Neural crest cell (in vitro differentiated cells): ENCODE data around the gene BMP8A. TPM values are rescaled to one million over a fixed set of nuclear protein-coding genes. Genes with fewer than 3 reads are reported as not detected.
"Not testable (repeated sequence)": the region's sequence is repeated elsewhere in the genome, so short reads cannot be mapped to it uniquely, and the experiment has no call there.

Source experiments
- DNase-seq: peaks from one replicate; pipeline ENCODE4 v3.0.0; 2021; ENCODE audit warnings: low read depth, mixed read lengths, low spot score
- H3K27ac Mint-ChIP-seq: one replicate; pipeline ENCODE4 v1.8.0; 2021; ENCODE audit warnings: mild to moderate bottlenecking, mixed read lengths; ENCODE audit not compliant: unreplicated experiment
- H3K27me3 Mint-ChIP-seq: 2 replicates; pipeline ENCODE4 v1.8.0; 2021; ENCODE audit warnings: low read depth, mild to moderate bottlenecking, mixed read lengths
- H3K36me3 Mint-ChIP-seq: 2 replicates; pipeline ENCODE4 v1.8.0; 2021; ENCODE audit warnings: low read depth, mild to moderate bottlenecking, mixed read lengths
- H3K4me1 Mint-ChIP-seq: 2 replicates; pipeline ENCODE4 v1.8.0; 2021; ENCODE audit warnings: mixed read lengths
- H3K4me3 Mint-ChIP-seq: one replicate; pipeline ENCODE4 v1.8.0; 2021; ENCODE audit warnings: mild to moderate bottlenecking, mixed read lengths
- H3K9me3 Mint-ChIP-seq: 2 replicates; pipeline ENCODE4 v1.8.0; 2021; ENCODE audit warnings: mixed read lengths
- long read RNA-seq: library from polyadenylated mRNA; unstranded; transcript quantifications from one replicate; pipeline ENCODE4 v2.0.0, GENCODE V29; 2020
- total RNA-seq: library from RNA; stranded (reverse); gene quantifications from 2 replicates; pipeline ENCODE4 v1.2.1, GENCODE V29; 2021
- TF ChIP-seq, protein P1 (sequence below): fragments of 200-600 bp; sonication (generic); conservative IDR thresholded peaks from 2 replicates; pipeline ENCODE4 v1.5.0; 2021; ENCODE audit warnings: antibody characterized with exemption, mild to moderate bottlenecking

The BMP8A gene, protein sequence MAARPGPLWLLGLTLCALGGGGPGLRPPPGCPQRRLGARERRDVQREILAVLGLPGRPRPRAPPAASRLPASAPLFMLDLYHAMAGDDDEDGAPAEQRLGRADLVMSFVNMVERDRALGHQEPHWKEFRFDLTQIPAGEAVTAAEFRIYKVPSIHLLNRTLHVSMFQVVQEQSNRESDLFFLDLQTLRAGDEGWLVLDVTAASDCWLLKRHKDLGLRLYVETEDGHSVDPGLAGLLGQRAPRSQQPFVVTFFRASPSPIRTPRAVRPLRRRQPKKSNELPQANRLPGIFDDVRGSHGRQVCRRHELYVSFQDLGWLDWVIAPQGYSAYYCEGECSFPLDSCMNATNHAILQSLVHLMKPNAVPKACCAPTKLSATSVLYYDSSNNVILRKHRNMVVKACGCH
- total RNA-seq: 0.19 TPM in 1 of 2 replicates, not detected in the other
- long read RNA-seq: 0 reads

DNA sequence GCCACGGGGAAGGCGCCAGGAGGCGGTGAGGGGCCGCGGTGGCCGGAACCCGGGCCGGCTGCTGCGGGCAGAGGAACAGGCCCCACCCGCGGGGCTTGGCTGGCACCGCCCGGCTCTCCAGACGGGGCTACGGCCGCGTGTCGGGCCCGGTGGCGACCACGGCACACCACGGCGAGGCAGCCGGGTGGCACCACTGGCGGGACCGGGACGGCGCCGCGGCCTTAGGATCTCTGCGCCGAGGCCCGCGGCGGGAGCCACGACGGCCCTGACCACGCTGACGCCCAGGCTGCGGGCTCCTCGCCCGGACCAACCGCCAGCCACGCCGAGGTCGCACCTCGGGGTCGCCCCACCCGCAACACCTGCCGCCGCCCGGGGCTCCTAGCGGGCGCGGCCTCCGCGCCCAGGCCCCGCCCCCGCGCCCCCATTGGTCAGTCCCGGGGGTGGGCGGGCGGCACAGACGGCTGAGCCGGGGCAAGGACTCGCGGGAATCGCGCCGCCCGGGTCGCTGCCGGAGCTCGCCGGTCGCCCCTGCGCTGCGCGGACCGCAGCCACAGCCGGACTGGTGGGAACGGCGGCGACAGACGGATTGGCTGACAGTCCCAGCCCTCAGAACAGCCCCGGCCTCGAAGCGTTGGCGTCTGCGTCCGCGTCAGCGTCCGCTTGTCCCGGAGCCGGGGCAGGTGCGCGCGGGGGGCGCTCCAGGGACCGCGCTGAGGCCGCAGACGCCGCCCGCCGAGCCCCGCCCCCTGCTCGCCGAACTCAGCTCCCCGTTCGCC lies at the start of gene BMP8A:
BMP8A (plus strand) TSS at position 491 of the 776 bp plus-strand sequence. CDS start 356 bp downstream, outside the sequence.
- peak; percentile 37 for DNase-seq
- TF ChIP-seq, protein P1, sequence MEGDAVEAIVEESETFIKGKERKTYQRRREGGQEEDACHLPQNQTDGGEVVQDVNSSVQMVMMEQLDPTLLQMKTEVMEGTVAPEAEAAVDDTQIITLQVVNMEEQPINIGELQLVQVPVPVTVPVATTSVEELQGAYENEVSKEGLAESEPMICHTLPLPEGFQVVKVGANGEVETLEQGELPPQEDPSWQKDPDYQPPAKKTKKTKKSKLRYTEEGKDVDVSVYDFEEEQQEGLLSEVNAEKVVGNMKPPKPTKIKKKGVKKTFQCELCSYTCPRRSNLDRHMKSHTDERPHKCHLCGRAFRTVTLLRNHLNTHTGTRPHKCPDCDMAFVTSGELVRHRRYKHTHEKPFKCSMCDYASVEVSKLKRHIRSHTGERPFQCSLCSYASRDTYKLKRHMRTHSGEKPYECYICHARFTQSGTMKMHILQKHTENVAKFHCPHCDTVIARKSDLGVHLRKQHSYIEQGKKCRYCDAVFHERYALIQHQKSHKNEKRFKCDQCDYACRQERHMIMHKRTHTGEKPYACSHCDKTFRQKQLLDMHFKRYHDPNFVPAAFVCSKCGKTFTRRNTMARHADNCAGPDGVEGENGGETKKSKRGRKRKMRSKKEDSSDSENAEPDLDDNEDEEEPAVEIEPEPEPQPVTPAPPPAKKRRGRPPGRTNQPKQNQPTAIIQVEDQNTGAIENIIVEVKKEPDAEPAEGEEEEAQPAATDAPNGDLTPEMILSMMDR: no peak
- Mint-ChIP-seq H3K27ac (no peak within 1 kb of the TSS), H3K27me3 (peaks cover 49% of the 10 kb centered on the region), H3K4me1 (no peaks in the 10 kb centered on the region), H3K9me3 (no peaks in the 10 kb centered on the region), H3K36me3 (peaks cover 5% of the 10 kb centered on the region), H3K4me3 (peak within 1 kb of the TSS; percentile 75)

DNA sequence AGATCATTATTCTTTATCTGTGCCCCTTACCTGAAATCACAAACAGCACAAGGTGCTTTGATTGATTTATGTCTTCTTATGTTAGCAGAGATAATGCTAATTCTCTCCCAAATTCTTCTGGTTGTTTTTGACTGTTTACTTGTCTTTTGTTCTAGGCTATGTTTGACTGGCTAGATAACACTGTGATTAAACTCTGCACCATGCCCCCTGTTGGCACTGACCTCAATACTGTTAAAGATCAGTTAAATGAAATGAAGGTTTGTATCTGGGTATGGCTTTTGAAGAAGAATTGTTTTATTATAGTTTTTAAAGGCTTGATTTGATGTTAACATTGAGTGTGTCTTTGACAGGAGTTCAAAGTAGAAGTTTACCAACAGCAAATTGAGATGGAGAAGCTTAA lies 49.6 kb upstream of the BMP8A start:
- Mint-ChIP-seq H3K27ac (no peak overlapping the region), H3K4me1 (peaks cover 6% of the 10 kb centered on the region), H3K27me3 (no peaks in the 10 kb centered on the region), H3K4me3 (no peak overlapping the region), H3K9me3 (no peaks in the 10 kb centered on the region), H3K36me3 (peaks cover 35% of the 10 kb centered on the region)
- DNase-seq: no peak
- TF ChIP-seq, protein P1: no peak

DNA sequence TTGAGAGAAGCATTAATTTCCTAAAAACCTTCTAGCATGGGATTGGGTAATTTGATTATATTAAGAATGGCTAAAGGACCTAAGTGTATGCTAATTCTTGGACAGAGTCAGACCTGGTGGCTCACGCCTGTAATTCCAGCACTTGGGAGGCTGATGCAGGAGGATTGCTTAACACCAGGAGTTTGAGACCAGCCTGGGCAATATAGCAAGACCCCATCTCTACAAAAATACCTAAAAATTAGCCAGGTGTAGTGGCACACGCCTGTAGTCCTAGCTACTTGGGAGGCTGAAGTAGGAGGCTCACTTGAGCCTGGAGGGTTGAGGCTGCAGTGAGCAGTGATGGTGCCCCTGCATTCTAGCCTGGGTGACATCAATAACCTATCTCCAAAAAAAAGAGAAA lies 45.9 kb upstream of the BMP8A start:
- Mint-ChIP-seq H3K27ac (no peak overlapping the region), H3K4me1 (no peaks in the 10 kb centered on the region), H3K27me3 (no peaks in the 10 kb centered on the region), H3K4me3 (no peak overlapping the region), H3K9me3 (no peaks in the 10 kb centered on the region), H3K36me3 (peaks cover 38% of the 10 kb centered on the region)
- no peak for DNase-seq
- TF ChIP-seq, protein P1: no peak

DNA sequence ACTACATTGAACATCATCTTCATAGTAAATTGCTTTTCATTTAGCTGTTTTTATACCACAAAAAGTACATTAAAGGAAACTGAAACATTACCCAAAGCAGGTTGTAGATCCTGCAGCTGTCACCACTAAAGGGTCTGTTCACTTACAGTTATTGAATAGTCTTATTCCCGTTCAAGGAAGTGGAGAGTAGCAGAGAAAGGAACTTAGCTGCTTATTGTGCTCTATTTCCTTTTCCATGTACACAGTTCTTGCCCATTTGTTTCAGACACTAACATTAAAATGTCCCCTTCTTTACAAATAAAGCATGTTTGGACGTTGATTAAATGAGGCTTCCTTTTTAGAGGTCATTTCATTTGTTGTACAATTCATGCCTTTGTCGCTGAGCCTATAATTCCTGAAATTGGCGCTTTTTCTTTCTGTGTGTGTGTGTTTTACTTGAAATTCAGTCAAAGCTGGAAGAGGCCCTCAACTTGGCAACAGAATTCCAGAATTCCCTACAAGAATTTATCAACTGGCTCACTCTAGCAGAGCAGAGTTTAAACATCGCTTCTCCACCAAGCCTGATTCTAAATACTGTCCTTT lies 44.4 kb upstream of the BMP8A start:
- Mint-ChIP-seq H3K27me3 (no peaks in the 10 kb centered on the region), H3K9me3 (no peaks in the 10 kb centered on the region), H3K4me1 (no peaks in the 10 kb centered on the region), H3K4me3 (no peak overlapping the region), H3K36me3 (peaks cover 39% of the 10 kb centered on the region), H3K27ac (no peak overlapping the region)
- TF ChIP-seq, protein P1: no peak
- no peak for DNase-seq

DNA sequence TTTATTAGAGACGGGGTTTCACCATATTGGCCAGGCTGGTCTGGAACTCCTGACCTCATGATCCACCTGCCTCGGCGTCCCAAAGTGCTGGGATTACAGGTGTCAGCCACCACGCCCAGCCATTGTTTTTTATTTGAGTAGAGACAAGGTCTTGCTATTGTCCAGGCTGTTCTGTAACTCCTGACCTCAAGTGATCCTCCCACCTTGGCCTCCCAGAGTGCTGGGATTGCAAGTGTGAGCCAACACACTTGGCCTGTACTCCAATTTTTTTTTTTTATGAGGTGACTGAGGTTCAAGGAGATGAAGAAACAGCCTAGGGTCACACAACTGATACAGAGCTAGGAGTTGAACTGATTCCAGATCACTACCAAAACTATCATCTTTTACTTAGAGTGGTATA lies 41.4 kb upstream of the BMP8A start:
- DNase-seq, H3K9me3 Mint-ChIP-seq, H3K4me3 Mint-ChIP-seq, H3K27me3 Mint-ChIP-seq, H3K4me1 Mint-ChIP-seq, H3K27ac Mint-ChIP-seq: not testable (repeated sequence)
- H3K36me3 Mint-ChIP-seq: peaks cover 30% of the 10 kb centered on the region
